Measurements from ENCODE around the gene MPI.
A peak's percentile ranks its signal among the peaks of the same experiment; 100 is the strongest.

Gene MPI, protein sequence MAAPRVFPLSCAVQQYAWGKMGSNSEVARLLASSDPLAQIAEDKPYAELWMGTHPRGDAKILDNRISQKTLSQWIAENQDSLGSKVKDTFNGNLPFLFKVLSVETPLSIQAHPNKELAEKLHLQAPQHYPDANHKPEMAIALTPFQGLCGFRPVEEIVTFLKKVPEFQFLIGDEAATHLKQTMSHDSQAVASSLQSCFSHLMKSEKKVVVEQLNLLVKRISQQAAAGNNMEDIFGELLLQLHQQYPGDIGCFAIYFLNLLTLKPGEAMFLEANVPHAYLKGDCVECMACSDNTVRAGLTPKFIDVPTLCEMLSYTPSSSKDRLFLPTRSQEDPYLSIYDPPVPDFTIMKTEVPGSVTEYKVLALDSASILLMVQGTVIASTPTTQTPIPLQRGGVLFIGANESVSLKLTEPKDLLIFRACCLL

DNA sequence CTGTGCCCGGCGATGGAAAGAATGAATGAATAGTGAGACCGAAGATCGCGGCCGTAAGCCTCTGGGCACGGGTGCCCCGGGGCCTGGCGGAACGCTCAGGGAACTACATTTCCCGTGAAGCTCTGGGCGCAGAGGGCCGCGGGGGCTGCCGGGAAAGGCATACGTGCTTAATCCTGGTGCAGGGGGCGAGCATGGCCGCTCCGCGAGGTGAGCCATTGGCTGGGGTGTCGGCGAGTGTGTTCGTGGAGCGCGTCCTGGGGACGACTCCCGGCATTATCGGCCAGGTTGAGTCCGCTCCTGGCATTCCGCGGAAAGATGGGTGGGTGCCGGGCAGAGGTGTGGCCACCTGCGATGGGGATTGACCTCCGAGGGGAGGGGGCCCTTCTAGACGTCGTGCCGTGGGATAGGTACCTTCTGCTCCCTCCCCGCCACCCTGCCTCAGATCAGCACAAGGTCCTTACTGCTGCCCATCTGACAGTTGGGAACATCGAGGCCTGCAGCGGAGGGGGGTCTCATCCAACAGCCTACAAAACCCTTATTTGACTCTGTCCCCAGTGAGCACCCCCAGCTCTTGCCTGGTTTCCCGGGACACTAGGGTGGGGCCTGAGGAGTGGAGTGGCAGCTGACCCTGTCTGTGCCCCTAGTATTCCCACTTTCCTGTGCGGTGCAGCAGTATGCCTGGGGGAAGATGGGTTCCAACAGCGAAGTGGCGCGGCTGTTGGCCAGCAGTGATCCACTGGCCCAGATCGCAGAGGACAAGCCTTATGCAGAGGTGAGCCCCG is at the start of gene MPI:
TSS of gene MPI (plus strand) at position 160 of the 782 bp plus-strand sequence. CDS start at position 192, 32 bp downstream.
- peak; percentile 76 for DNase-seq

DNA sequence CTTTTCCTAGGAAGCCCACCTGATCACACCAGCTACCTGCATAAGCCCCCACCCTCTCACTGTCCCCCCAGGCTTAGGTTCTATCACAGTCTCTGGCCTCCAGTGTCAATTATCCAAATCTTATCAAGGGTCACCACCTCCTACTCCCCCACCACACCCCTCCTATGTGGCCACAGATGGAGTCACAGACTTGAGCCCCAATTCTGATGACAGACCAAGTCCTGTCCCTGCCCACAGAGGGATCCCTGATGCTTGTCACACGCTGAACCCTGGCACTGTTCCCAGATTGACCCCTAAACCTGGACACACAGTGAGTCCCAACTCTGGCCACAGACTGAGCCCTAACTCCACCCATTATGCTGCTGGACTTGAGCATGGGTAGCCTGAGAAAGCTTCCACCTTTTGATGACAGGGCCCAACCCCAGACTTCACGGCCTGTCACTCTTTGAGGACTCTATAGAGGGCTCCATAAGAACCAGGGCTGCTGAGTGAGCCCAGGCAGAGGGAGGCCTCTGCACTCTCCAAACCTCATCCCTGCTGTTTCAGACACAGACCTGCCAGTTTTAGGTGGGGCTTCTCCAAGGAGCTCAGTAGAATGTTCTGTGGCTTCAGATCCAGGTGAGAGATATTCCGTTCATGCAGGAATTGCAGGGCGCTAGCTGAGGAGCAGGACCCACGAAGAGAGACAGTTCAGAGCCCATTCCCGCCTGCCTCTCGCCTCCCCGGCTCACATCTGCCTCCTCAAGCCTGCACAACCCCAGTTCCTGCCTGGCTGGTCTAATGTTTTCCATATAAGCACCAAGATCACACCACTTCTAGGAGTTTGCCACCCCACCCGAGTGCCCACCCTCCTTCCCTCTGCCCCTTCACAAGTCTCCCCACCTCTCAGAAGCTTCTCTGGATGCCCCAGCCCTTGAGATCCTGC is 48.7 kb upstream of the MPI start:
- no peak for DNase-seq

DNA sequence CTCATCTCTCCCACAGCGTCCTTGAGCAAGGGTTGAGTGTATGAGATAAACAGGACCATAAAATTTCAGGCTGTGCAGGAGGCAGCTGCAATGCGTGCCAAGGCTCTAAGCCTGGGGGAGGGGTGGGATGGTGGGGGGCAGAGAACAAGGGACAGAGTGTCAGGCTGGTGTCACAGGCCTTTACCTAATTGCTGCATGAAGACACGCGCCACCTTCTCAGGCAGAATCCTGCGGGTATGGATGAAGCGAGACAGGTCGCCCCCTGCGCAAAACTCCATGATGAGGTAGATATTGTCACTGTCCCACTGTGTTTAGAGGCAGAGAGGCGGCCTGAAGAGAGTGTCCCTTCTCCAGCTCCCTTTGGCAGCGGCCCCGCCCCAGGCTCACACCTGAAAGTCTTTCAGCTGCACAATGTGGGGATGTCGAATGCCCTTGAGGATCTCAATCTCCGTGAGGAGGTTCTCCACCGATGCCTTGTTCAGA is 47.9 kb upstream of the MPI start:
- DNase-seq = no peak

DNA sequence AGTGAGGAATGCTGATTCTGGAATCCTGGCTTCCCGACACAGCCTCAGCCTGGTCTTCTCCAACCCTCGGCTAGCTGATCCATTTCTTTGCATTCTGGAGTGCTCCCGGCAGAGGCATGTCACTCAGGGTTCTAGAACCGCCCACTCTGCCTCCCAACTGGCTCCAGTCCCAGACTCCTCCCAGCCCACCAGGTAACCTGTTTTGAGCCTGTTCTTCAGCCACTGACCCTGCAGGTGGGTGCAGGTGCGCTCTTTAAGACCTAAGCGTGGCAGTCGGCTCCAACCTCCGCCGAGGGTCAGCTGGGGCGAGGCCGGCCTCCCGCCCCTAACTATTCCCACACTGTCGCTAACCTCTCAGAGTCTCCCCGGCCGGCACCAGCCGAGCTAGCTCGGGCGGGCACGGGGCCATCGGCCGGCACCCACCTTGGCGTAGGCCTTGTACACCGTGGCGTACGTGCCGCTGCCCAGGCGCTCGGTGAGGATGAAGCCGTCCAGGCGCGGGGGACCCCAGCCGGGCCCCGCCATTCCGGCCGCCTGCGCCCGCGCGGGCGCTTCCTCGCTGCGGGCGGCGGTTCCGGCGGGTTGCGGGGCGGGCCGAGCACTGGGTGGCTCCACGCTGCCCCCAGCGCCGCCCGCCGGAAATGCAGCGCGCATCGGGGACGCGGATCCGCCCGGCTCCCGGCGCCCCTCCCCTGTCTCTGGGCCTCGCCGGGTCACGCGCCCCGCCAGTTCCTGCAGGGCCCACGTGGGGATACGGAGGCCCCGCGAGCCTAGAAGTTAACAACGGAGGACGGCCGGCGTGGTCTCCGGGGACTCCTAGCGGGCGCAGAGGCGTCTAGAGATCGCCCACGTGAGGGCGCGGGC is 47.0 kb upstream of the MPI start, which contains the start of gene ULK3:
TSS of gene ULK3 (minus strand) at position 576 of the 864 bp plus-strand sequence. CDS start at position 525, 51 bp downstream.
- DNase-seq = peak; percentile 89

DNA sequence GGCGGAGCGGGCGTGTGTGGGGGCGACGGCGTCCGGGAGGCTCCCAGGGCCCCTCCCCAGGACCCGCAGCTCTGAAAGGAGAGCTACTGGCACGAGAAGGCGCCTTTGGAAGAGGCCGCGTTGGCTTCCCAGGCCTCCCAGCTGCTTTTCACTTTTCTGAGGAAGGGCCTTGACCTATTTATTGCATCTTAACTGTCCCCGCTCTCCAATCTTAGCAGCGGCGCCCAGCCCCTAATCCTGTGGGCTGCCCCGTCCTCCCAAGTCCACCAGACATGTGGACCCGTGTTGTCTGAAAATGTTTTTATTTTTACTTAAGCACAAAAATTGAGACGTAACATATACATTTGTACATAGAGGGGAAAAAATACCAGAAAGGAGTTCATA is 46.4 kb upstream of the MPI start:
- DNase-seq = no peak

DNA sequence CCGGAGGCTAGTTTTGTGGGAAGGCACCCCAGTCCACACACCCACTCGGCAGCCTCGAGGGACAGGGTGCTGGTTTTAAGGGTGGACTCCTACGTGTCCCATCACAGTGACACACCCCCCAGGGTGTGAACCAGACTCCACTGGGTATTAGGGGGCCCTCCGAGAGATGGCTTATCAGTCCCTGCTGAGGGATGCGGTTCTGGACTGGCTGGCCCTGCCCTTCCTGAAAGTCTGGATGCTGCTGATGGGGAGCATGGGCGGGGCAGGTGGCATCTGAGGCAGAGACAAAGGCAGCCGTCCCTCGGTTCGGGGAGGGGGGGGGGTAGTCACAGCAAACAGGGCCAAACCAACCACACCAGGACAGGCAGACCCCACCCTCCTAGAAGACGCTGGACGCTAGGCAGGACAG is 45.9 kb upstream of the MPI start:
- no peak for DNase-seq

DNA sequence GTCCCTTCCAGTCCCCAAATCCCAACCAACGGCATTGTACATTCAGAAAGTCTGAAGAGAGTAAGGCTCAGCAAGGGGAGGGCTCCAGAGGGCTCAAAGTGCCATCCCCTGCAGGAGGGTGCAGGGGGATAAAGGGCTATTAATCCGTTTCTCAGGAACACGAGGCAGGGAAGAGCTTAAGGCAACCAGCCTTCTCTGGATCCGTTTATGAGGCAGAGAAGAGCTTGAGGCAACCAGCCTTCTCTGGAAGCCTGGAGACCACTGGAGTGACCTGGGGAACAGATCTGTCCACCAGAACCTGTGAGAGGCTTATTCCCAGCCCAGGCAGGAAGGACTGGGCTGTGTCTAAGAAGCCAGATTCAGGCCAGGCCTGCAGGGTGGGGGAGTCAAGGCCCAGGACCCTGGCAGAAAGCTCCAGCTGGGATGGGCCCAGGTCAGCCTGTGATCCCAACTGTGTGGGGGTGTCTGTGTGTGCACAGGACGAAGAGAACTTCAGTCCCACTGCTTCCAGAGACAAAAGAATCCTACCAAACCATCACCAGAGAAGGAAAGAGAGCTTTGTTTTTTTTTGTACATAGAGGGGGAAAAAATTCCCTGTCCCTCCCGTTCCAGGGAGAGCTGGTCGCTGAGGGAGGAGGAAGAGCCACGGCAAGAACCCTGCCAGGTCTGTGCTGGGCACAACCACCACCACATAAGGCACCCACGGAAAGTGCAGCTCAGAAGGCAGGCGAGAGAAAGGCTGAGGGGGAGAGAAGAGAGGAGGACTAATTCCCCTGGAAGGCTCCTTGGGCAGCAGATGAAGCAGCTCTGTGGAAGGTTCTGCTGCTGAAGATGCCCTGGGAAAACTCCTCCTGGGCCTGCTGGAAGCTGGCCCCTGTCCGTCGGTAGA is 45.3 kb upstream of the MPI start:
- DNase-seq = no peak

DNA sequence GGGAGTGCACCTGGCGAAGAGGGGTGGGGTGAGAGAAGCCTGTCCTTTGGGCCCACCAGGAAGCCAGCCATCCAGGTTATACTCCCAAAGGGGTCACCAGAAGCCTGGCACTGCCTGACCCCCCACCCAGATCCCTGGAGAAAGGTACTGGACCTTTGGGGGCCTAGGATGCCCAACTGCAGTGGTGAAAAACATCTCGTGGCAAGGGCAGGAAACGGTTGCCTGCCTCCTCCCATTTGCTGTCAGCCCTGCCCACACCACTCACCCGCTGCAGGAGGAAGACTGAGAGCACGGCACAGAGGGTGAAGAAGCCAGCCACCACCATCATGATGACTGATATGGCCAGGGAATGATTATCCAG is 44.7 kb upstream of the MPI start:
- DNase-seq = no peak

DNA sequence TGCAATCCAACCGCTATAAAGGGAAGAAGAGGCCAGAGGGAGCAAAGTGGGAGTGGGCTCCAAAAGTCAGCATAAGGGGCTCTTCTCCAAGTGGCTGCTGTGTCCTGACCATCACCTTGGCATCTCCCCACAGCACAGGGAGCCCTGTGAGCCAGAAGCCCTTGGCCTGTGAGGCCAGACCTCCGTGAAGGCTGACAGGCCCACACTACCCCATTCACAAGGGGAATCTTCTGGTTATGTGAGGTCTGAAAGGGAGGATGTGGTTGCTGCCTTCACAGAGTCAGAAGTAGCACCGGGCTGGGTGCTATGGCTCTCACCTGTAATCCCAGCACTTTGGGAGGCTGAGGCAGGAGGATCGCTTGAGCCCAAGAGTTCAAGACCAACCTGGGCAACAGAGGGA is 44.3 kb upstream of the MPI start:
- no peak for DNase-seq

DNA sequence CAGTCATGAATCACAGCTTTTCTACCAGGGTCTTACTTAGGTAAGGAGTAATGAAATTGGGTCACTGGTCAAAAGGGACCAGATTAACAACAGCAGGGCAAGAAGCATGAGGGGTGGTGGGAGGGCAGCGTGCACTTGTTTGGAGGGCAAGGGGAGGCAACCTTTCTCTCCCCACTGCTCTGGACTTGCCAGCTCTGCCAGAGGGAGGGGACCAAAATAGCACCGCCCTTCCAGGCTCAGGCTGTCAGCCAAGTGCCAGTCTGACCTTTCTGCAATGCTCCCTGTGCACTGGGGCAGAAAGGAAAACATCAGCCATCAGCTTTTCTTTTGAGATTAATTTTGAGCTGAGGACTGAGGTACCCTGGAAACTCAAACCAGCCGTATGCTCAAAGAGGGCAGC is 42.4 kb upstream of the MPI start:
- no peak for DNase-seq

DNA sequence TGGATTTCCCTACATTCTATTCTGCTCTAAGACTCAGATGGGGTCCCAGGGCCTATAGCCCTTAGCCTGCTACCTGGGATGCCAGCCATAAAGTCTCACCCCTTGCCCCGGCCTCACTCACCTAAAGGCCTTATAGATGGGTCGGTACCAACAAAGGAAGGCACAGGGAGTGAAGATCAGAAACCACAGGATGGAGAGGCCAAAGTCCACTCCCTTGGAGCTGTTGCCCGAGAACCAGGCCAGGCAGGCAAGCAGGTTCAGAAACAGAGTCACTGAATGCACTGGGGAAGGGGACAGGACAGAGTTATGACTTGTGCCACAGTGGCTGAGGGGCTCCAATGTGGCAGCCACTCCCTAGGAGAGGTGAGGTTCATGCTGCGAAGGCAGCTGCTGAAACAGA is 39.4 kb upstream of the MPI start:
- DNase-seq = no peak

DNA sequence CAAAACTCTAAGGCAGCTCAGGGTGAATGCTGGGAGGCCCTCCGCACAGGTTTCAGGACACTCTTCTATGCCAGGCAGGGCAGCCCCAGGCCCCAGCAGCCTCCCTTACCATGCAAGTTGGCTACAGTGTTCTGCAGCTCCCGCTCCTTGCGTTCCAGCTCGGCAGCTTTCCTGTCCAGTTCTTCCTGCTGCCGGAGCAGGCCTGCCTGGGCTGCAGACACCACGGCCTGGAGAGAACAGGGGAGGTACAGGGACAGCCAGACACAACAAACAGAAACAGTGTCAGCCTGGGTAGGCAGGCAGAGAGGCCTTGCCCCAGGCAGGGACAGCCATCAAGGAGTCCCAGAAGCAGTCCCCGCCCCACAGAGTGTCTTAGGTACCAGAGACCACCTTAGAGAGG is 37.9 kb upstream of the MPI start:
- no peak for DNase-seq

DNA sequence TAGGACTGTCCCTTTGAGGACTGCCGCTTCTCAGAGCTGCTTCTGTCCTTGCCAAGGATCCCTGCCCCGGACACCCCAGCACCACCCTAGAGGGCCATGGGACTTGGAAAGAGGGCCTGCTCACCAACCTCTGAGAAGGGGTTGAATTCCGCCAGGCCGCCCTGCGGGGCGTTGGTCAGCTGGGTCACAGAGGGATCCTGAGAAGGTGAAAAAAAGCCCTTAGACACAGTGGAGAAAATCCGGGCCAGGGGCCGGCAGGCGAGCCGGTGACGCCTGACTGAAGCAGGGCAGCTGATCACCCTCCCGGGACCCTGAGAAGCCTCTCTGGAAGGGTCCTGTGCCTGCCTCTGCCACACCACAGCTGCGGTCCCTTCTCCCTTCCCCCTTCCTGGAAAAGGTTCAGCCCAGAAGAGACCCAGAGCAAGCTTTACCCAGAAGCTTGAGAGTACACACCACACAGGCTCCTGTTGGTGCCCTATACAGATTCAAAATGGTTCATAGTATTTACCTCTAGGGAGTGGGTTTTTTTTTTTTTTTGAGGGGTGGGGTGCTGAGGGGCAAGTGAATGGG is 35.3 kb upstream of the MPI start:
- no peak for DNase-seq

DNA sequence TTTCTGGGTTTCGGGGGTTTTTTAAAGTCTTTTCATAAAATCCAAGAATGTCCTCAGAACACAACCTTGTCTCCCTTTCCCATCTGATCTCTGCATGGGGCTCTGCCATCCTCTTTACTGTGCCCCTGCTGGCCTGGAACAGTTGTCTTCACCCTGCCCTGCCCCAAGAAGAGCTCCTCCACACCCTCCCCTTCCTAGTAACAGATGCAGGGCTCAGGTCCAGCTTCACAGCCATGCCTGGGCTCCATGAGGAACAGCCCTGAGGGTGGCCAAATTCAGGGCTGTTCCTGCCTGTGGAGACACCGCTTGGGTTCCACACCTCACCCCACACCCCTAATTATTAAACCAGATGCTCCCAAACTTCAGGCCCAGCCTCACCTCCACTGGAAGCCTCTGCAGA is 34.0 kb upstream of the MPI start:
- DNase-seq = no peak

DNA sequence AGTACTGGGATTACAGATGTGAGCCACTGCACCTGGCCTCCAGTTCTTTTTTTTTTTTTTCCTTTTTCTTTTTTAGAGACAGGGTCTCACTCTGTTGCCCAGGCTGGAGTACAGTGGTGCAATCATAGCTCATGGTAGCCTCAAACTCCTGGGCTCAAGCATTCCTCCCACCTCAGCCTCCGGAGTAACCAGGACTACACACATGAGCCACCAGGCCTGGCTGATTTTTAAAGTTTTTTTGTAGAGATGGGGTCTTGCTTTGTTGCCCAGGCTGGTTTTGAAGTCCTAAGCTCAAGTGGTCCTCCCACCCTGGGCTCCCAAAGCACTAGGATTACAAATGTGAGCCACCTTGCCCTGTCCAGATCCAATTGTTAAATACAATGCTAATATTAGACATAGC is 33.3 kb upstream of the MPI start:
- no peak for DNase-seq

DNA sequence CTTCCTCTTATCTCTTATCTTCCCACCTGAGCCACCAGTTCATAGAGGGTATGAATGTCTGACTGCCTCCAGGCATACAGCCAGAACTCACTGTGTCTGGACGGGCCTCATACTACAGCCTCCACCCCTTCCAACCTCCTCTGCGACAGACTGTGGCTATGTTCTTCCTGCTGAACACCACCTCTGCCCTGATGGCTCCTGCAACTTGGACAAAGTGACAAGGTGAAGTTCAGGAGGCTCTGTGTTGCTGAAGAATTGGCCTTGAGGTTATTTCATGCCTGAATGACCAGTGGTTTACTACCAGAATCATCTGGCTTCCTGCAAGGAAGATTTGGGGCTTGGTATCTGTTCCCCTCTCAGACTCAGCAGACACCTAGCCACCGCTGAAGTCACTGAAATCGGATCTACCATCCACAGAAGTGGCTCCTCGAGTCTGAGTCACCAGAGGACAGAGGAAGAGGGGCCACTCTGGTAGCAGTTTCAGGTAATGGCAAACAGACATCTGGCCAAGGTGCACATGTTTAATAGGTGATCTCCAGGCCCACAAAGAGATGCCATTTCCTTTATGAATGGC is 32.7 kb upstream of the MPI start:
- no peak for DNase-seq

DNA sequence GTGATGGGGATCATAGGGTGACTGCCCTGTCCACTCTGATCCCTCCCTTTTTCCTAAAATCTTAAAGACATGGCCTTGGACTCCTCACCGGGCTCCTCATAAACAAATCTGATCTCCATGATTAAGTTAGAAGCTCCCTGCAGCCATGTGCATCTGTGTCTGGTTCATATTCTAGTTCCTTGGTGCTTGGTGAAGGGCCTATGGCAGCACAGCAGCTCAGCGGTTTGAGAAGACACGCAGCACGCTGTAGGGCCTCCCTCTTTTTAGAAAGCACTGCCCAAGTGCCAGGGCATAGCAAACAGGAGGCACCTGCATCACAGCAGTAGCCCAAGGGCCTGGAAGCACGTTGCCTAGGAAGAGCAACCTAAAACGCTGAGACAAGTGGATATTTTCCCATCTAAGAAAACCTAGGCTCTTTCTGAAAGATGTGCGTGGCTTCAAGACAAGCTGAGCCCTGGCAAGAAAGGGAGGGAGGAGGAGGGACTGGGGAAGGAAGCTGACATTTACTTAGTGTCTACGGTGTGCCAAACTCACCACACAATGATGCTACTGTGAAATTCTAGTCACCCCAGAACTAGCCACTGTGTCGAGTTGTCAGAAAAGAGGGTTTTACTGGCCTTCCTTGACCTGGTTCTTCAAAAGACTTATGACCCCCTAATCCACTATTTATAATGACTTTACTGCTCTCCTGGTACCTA is 32.0 kb upstream of the MPI start:
- no peak for DNase-seq

DNA sequence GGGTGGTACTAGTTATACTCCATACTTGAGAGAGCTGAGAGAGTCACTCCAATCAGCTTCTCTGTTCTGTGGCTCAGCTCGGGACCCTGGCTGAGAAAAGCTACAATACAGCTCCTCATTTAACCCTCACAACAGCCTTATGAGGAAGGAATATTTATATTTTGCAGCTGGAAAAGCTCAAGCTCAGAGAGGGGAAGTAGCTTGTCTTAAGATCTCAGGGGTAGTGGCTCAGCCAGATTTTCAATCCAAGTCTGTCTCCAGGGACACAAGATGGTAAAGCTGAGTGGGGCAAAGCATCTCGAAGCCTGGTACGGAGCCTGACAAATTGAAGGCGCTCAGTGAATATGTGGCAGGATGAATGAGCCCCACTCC is 31.5 kb upstream of the MPI start:
- no peak for DNase-seq

DNA sequence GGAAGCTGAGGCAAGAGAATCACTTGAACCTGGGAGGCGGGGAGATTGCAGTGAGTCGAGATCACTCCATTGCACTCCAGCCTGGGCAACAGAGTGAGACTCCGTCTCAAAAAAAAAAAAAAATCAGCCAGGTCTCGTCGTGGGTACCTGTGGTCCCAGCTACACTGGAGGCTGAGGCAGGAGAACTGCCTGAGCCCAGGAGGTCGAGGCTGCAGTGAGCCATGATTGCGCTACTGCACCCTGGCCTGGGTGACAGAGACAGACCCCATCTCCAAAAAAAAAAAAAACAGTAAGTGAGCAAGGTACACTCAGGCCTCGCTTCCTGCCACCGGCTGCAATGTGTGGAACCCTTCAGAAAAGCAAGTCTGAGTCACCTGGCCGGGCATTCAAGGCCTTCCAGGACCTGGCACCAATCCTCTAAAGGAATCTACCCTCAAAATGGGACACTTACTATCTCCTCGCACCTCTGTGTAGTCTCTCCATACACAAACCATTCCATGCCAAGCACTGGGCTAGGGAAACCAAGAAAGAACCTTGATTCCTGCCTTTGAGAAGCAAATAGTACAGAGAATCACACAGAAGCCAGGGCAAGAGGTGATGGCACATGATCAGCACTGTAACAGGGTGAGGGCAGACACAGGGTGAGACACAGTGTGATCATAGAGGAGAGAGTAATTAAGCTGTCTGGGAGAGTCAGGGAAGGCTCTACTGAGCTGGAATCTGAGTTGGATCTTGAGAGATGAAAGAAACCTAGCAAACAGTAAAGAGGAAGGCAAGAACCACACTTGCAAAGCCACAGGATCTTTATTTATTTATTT is 26.4 kb upstream of the MPI start:
- no peak for DNase-seq

All from COR-L47 (cell line).